IPS-15b (cell line): ENCODE measurements around the gene GNL3.

Experiments used
- H3K27me3 ChIP-seq: one replicate; pipeline ENCODE4 v1.6.1; 2013; ENCODE audit warnings: low read length; ENCODE audit not compliant: control insufficient read depth, insufficient read depth
- H3K36me3 ChIP-seq: one replicate; pipeline ENCODE4 v1.6.1; 2013; ENCODE audit warnings: low read length; ENCODE audit not compliant: control insufficient read depth, insufficient read depth
- H3K4me1 ChIP-seq: one replicate; pipeline ENCODE4 v1.6.1; 2013; ENCODE audit warnings: mild to moderate bottlenecking, low read length; ENCODE audit not compliant: control insufficient read depth, insufficient read depth
- H3K4me3 ChIP-seq: one replicate; pipeline ENCODE4 v1.5.1; 2013; ENCODE audit warnings: low read depth, low read length
- H3K9ac ChIP-seq: one replicate; pipeline ENCODE4 v1.6.1; 2013; ENCODE audit warnings: low read depth, mild to moderate bottlenecking, low read length
- H3K9me3 ChIP-seq: one replicate; pipeline ENCODE4 v1.6.1; 2013; ENCODE audit warnings: mild to moderate bottlenecking, low read length; ENCODE audit not compliant: control insufficient read depth, insufficient read depth

Gene GNL3, protein sequence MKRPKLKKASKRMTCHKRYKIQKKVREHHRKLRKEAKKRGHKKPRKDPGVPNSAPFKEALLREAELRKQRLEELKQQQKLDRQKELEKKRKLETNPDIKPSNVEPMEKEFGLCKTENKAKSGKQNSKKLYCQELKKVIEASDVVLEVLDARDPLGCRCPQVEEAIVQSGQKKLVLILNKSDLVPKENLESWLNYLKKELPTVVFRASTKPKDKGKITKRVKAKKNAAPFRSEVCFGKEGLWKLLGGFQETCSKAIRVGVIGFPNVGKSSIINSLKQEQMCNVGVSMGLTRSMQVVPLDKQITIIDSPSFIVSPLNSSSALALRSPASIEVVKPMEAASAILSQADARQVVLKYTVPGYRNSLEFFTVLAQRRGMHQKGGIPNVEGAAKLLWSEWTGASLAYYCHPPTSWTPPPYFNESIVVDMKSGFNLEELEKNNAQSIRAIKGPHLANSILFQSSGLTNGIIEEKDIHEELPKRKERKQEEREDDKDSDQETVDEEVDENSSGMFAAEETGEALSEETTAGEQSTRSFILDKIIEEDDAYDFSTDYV

DNA sequence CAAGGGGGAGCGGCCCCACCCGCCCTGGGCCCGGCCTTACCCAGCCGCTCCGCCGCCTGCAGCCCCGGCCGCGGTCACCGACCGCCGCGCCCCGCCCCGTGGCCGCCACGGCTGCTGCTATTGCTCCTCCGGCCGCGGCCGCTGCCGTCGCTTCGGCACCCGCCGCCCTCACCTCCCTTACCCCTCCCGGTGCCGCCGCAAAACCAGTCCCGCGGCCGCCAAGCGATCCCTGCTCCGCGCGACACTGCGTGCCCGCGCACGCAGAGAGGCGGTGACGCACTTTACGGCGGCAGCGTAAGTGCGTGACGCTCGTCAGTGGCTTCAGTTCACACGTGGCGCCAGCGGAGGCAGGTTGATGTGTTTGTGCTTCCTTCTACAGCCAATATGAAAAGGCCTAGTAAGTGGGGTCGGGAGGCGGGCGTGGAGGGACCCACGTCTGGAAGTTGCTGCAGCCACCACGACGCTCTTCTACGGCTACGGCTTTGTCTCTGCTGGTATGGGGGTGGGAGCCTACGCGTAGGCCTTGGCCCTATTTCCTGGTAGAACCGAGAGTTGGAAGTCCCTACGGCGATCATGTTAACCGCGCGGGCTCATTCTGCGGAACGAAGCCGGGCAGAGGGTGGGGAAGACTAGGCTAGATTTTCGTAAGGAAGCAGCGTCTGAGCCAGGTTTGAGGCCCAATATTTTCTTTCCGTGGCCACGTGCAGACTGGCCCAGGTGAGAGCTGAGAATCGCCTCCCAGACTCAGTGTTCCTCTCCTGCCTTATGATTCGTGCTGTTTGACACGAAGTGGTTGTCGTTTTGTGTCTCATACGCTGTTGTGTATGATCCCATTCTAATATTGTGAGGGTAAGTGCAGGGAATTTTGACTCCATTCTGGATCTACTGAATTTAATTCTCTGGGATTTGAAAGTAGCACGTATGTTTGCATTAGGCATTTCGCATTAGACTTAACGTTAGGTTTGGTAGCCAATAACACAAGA lies at the start of gene GNL3, which contains the start of gene PBRM1:
Gene GNL3 (plus strand): TSS at position 324 of the 983 bp plus-strand sequence. CDS start 61 bp downstream, at position 385.
Gene PBRM1 (minus strand): TSS at position 205 of the 983 bp plus-strand sequence.
- Histone ChIP-seq H3K27me3 (no peaks in the 10 kb centered on the region), H3K4me1 (peaks cover 10% of the 10 kb centered on the region), H3K9me3 (no peaks in the 10 kb centered on the region), H3K4me3 (peak within 1 kb of the TSS; percentile 97), H3K36me3 (peaks cover 34% of the 10 kb centered on the region), H3K9ac (peak within 1 kb of the TSS; percentile 99)

DNA sequence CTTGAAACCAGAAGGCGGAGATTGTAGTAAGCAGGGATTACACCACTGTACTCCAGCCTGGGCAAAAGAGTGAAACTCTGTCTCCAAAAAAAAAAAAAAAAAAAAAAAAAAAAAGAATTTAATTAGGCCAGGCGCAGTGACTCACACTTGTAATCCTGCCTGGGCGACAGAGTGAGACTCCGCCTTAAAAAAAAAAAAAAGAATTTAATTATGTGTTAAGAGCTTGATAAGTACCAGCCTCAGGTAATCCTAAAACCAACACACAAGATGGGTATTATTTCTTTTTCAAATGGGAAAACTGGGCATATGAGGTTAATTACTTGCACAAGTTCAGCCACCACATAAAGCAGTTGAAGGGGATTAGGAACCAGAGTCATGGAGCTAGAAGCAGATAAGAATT lies 49.2 kb upstream of the GNL3 start:
- Histone ChIP-seq H3K36me3 (peaks cover 2% of the 10 kb centered on the region), H3K4me3 (no peak overlapping the region), H3K4me1 (no peaks in the 10 kb centered on the region), H3K9me3 (no peaks in the 10 kb centered on the region), H3K27me3 (no peaks in the 10 kb centered on the region), H3K9ac (no peak overlapping the region)

DNA sequence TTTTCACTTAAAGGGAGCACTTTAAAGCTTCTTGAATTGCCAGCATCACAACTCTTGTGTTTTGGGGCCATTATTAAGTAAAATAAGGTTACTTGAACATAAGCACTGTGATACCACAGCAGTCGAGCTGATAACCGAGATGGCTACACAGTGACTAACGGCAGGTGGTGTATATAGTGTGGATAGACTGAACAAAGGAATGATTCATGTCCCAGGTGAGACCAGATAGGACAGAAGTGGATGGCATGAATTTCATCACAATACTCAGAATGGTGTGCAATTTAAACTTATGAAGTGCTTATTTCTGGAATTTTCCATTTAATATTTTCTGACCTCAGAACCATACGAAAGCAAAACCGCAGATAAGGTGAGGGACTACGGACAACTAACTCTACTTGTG lies 40.3 kb upstream of the GNL3 start:
- no peak overlapping the region for H3K9ac ChIP-seq
- no peak overlapping the region for H3K4me3 ChIP-seq
- peaks cover 10% of the 10 kb centered on the region for H3K36me3 ChIP-seq
- H3K4me1 ChIP-seq: no peaks in the 10 kb centered on the region
- no peaks in the 10 kb centered on the region for H3K27me3 ChIP-seq
- H3K9me3 ChIP-seq: no peaks in the 10 kb centered on the region

DNA sequence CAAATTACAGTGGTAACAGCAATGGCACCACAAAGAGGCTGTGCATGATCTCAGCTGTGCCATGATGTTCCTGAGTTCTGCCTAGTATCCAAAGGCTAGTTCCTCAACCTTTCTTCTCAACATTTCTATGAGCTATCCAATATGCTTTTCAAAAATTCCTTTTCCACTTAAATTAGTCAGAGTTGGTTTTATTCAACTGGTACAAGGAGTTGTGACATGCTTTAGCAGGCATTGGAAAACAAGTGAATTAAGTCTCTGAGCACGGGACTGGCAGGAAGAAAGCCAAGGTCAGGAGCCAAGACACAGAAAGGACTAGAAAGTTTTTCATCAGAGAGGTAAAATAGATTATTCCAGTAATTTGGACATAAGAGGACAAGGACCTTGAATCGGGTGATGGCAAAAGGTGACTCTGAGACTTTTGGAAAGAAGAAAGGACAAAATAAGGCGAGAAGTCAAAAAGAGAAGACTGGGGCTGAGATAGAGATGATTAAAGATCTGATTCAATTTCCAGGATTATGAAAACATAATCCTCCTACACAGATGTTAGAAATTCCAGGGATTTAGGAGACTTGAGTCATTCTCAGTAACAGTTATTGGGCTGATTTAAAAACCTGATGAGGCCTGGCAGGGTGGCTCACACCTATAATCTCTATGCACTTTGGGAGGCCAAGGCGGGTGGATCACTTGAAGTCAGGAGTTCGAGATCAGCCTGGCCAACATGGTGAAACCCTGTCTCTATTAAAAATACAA lies 36.2 kb upstream of the GNL3 start:
- H3K36me3 ChIP-seq: peaks cover 11% of the 10 kb centered on the region
- no peak overlapping the region for H3K9ac ChIP-seq
- no peaks in the 10 kb centered on the region for H3K9me3 ChIP-seq

DNA sequence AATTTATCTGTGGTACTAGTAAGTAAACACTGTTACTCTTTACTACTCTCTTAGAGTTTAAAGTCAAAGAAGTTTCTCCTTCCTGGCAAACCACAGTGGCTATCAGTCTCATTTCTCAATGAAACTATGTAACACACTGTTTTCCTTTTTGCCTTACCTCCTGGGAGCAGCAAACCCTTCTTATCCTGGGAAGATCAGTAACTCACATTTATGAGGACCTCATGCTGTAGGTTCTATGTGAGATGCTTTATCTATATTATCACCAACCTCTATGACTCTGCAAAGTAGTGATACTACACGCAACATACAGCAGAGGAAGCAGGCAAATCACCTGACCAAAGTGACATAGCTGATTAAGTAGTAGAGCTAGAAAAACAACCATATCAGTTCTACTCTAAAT lies 35.4 kb upstream of the GNL3 start:
- Histone ChIP-seq H3K9me3 (no peaks in the 10 kb centered on the region), H3K9ac (no peak overlapping the region), H3K36me3 (peaks cover 16% of the 10 kb centered on the region), H3K4me1 (no peaks in the 10 kb centered on the region), H3K4me3 (no peak overlapping the region), H3K27me3 (no peaks in the 10 kb centered on the region)

More for the DNA sequence above, 36.2 kb upstream of the GNL3 start:
- Histone ChIP-seq H3K4me3 (no peak overlapping the region), H3K27me3 (no peaks in the 10 kb centered on the region), H3K4me1 (no peaks in the 10 kb centered on the region)

DNA sequence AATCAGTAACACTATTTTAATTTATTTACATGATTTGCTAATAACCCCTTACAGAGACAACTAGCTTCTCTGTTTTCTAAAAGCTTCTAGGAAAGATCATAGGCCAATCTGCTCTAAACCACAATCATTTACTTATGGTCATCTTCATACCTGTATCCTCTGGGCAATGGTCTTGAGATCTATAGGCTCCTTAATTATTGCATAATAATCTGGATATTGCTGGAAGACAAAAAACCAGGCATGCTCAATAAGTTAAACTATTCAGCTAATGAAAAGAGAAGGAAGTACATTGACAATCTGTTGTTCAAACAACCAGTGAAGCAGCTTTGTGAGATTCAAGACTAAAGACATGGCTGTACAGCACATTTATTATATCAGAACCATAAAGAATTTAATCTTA lies 34.2 kb upstream of the GNL3 start:
- H3K9me3 ChIP-seq: no peaks in the 10 kb centered on the region
- peaks cover 16% of the 10 kb centered on the region for H3K36me3 ChIP-seq
- H3K9ac ChIP-seq: no peak overlapping the region
- H3K4me3 ChIP-seq: no peak overlapping the region
- no peaks in the 10 kb centered on the region for H3K4me1 ChIP-seq
- H3K27me3 ChIP-seq: no peaks in the 10 kb centered on the region

DNA sequence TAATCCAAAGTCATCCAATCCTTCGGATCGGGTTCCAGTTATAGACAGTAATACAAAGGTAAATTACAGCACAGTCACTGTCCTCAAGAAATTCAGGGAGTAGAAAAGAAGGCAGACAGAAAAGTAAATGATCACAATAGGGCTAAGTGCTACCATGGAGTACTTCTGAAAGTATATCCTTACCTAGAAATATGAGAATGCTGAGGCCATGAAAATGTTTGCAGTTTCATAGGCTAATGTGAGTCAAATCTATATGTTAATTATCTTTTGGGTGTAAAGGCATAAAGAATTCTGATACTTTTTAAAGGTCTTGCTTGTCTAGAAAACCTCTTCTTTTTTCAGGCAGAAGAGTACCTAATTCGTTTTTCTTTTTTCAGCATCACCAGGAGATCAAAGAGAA lies 29.9 kb upstream of the GNL3 start:
- Histone ChIP-seq H3K27me3 (no peaks in the 10 kb centered on the region), H3K9me3 (no peaks in the 10 kb centered on the region), H3K4me1 (no peaks in the 10 kb centered on the region), H3K36me3 (peaks cover 19% of the 10 kb centered on the region), H3K9ac (no peak overlapping the region), H3K4me3 (no peak overlapping the region)

DNA sequence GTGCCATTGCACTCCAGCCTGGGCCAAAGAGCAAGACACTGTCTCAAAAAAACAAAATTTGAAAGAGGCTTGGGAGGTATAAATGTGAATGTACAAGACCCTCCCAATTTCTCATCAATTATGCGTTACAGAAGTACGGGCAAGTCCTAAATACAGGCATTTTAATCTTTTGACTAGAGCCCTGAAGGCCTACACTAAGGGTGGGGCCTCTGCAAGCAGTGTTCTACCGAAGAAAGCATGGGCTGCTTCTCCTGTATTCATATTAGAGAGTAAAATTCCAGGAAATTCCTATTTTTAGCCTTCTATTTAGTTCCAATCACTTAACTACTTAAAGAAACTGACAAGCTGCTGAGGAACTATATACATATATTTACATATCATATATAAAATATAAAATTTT lies 25.8 kb upstream of the GNL3 start:
- Histone ChIP-seq H3K4me1 (no peaks in the 10 kb centered on the region), H3K36me3 (peaks cover 18% of the 10 kb centered on the region), H3K9me3 (no peaks in the 10 kb centered on the region), H3K9ac (no peak overlapping the region), H3K27me3 (no peaks in the 10 kb centered on the region), H3K4me3 (no peak overlapping the region)

DNA sequence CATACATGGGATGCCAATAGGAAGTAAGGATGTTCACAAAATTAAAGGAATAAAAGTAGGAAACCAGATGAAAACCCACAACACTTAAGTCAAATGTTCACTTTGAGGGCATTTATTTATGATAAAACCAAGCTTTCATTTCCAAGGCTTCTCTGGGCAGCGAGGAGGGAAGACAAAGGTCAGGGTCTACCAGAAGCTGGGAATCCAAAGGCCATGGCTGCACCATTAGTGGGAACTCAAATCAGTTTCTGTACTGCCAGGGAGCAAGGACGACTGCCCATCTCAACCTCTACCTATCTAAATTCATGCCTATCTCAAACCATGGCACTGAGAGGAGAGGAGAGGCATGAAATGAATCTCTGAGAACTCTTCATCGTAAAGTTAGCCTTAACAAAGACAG lies 22.7 kb upstream of the GNL3 start:
- Histone ChIP-seq H3K36me3 (peaks cover 14% of the 10 kb centered on the region), H3K4me1 (no peaks in the 10 kb centered on the region)

DNA sequence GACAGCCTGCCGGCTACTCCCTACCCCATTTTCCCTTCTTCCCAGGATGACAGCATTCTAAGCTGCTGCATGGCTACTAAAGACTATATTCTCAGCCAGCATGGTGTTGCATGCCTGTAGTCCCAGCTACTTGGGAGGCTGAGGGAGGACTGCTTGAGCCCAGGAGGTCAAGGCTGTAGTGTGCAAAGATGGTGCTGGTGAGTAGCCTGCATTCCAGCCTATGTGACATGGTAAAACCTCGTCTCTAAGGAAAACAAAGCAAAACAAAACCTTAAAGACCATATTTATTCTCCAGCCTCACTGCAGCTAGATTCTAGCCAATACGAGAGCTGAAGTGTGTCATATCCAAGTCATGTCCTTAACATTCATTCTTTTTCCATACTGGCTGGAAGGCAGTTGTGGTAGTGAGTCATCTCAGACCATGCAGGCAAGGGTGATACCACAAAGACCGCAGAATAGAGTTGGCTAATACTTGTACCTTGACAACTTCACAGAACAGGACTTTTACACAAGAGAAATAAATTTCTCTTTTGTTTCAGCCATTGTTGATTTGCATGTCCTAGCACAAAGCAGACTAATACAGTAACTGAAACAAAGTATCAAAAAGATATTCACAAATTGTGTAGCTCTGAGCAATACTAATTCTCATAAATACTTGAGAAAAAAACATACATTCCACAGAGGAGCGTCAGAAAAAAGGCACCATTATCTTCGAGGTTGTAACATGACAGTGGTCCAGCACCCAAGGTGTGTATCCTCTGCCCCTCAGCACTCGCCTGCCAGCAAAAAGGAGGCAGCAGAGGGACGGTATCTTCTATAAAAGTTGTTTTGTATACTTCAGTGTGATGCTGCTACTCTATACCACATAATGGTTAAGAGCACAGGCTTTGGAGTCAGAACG lies 15.0 kb upstream of the GNL3 start:
- H3K36me3 ChIP-seq: no peaks in the 10 kb centered on the region
- no peak overlapping the region for H3K9ac ChIP-seq
- H3K27me3 ChIP-seq: no peaks in the 10 kb centered on the region

More for the DNA sequence above, 22.7 kb upstream of the GNL3 start:
- Histone ChIP-seq H3K9me3 (no peaks in the 10 kb centered on the region), H3K4me3 (no peak overlapping the region), H3K9ac (no peak overlapping the region), H3K27me3 (no peaks in the 10 kb centered on the region)

More for the DNA sequence above, 15.0 kb upstream of the GNL3 start:
- no peaks in the 10 kb centered on the region for H3K9me3 ChIP-seq
- H3K4me1 ChIP-seq: no peaks in the 10 kb centered on the region
- no peak overlapping the region for H3K4me3 ChIP-seq
